ENCODE results near the gene CDRT4. TPM values are rescaled to one million over a fixed set of nuclear protein-coding genes. Genes with fewer than 3 reads are reported as not detected.

CDRT4 gene
- total and polyA plus RNA-seq, 2 donors (not counting 3 experiments of a cell fraction or from before 2014, with no cell fraction given), result 11.5 to 13.6 TPM

- intact Hi-C loops (cut with micrococcal nuclease), result loop anchor here (1.0 kb wide), 1 partner anchor 11 kb away; no protein-coding TSS in a partner anchor
- Histone ChIP-seq H3K4me1 (ENCODE audit: control insufficient read depth, extremely low read depth, insufficient read depth, low read length) (peaks cover 22% of the 10 kb centered on the region), H3K4me3 (replicated peaks in 1 of 3; ENCODE audit: insufficient read depth in 1 of 3, low read depth in 1 of 3, low read length in 3 of 3) (no peak overlapping the region), H3K27ac (ENCODE audit: insufficient read depth, low read depth, low read length) (no peak overlapping the region), H4K20me1 (replicated peaks; ENCODE audit: control insufficient read depth, extremely low read depth, insufficient read depth, low read length) (no peaks in the 10 kb centered on the region), H3K4me2 (ENCODE audit: insufficient read depth, low read length) (no peak overlapping the region), H3K9me3 (replicated peaks; ENCODE audit: control insufficient read depth, insufficient read depth, low read length) (no peaks in the 10 kb centered on the region), H3K27me3 (ENCODE audit: control insufficient read depth in 2 of 2, insufficient read depth in 2 of 2, low read length in 2 of 2) (no peaks in the 10 kb centered on the region), H3K79me2 (ENCODE audit: control insufficient read depth, insufficient read depth, low read length) (no peaks in the 10 kb centered on the region), H2AFZ (ENCODE audit: low read depth, low read length) (no peak overlapping the region), H3K36me3 (ENCODE audit: control insufficient read depth in 2 of 2, extremely low read depth in 1 of 2, insufficient read depth in 2 of 2, low read length in 2 of 2) (no peaks in the 10 kb centered on the region), H3K9ac (replicated peaks; ENCODE audit: extremely low read depth, insufficient read depth, low read length) (no peak overlapping the region), H3K9me1 (replicated peaks; ENCODE audit: control insufficient read depth, extremely low read depth, insufficient read depth, low read length) (no peaks in the 10 kb centered on the region)
- TF ChIP-seq, protein P1, sequence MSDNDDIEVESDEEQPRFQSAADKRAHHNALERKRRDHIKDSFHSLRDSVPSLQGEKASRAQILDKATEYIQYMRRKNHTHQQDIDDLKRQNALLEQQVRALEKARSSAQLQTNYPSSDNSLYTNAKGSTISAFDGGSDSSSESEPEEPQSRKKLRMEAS (IDR thresholded peaks at IDR 0.05; ENCODE audit: insufficient read depth, insufficient read length), result no peak
- no peak for TF ChIP-seq POLR2AphosphoS5 (IDR thresholded peaks at IDR 0.05; ENCODE audit: insufficient read depth, low read depth, low read length)
- no peak for TF ChIP-seq JUN (IDR thresholded peaks at IDR 0.05; ENCODE audit: borderline replicate concordance, insufficient read depth, insufficient read length, low read depth)
- TF ChIP-seq FOS (IDR thresholded peaks at IDR 0.05; ENCODE audit: borderline replicate concordance, insufficient read depth, low read length), result no peak
- TF ChIP-seq GATA2 (IDR thresholded peaks at IDR 0.05; ENCODE audit: insufficient read depth, insufficient read length, low read depth, low read length), result no peak
- TF ChIP-seq POLR2A (IDR thresholded peaks at IDR 0.05; ENCODE audit: low read depth, low read length), result no peak
- no peak for TF ChIP-seq CTCF (IDR thresholded peaks at IDR 0.05; ENCODE audit: extremely low read depth in 1 of 2, insufficient read depth in 1 of 2, low read depth in 1 of 2, low read length in 2 of 2)
- no TSS peak for BruUV-seq (replicated peaks)
- dilution Hi-C loops (cut with MboI; ENCODE audit: extremely low pct_ligation_motif_present, low sequenced_read_pairs), result no loop called here
- DNase-seq (ENCODE audit: low read depth, low spot score) (no peak), FAIRE-seq (no peak)
- CTCF ChIA-PET, result no interaction called here
- POLR2A ChIA-PET, result no interaction called here
Measured at GRCh38 chr17:15452746-15453145, 14.7 kb downstream of the CDRT4 start.

Data from endothelial cell of umbilical vein (primary cell).